Activated naive CD8-positive, alpha-beta T cell treated with anti-CD3 and anti-CD28 coated beads for 36 hours (primary cell): ENCODE results near the gene ALOX5AP. TPM values are rescaled to one million over a fixed set of nuclear protein-coding genes. Genes with fewer than 3 reads are reported as not detected.

Experiments used
- DNase-seq: peaks from one replicate; pipeline ENCODE4 v3.0.0; 2021
- H3K27ac Mint-ChIP-seq: one replicate; pipeline ENCODE4 v1.8.0; 2022; ENCODE audit warnings: mild to moderate bottlenecking, moderate library complexity, mixed read lengths
- H3K27me3 Mint-ChIP-seq: one replicate; pipeline ENCODE4 v1.8.0; 2022; ENCODE audit warnings: mild to moderate bottlenecking, mixed read lengths
- H3K36me3 Mint-ChIP-seq: one replicate; pipeline ENCODE4 v1.8.0; 2021; ENCODE audit warnings: mild to moderate bottlenecking, mixed read lengths
- H3K4me1 Mint-ChIP-seq: one replicate; pipeline ENCODE4 v1.8.0; 2021; ENCODE audit warnings: mixed read lengths
- H3K4me3 Mint-ChIP-seq: one replicate; pipeline ENCODE4 v1.8.0; 2022; ENCODE audit warnings: mild to moderate bottlenecking, moderate library complexity, mixed read lengths
- H3K9me3 Mint-ChIP-seq: one replicate; pipeline ENCODE4 v1.8.0; 2022; ENCODE audit warnings: mixed read lengths
- total RNA-seq, 2 experiments: library from RNA; stranded (reverse); gene quantifications; one replicate each; pipeline ENCODE4 v1.2.3, GENCODE V29; 2021

Gene ALOX5AP
- total RNA-seq, 2 experiments from 2014 or later, result 16.4 to 17.4 TPM

DNA sequence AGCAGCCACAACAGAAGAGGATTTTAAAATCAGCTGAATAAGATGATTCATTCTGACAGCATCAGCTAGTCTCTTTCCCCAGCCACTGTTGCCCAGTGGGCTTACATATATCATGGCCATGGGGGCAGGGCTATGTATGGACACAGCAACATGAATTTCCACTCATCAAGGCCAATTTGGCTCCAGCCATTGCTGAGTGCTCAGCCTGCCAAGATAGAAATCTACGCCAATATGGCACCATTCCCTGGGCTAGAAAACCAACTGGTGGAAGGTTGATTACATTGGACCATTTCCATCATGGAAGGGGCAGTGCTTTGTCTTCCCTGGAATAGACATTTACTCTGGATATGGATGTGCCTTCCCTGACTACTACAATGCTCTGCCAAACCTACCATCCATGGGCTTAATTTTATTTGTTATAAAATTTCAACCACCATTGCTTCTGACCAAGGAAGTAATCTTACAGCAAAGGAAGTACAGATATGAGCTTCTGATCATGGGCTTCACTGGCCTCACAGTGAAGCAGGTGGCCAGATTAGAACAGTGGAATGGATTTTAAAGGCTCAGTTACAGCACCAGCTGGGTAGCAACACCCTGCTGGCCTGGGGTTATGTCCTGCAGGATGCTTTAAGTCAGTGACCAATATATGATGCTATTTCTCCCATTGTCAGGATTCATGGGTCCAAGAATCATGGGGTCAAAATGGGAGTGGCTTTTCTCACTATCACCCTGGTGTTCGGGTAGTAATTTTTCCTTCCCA is 9.8 kb upstream of the ALOX5AP start:
- Mint-ChIP-seq H3K9me3 (no peaks in the 10 kb centered on the region), H3K36me3 (no peaks in the 10 kb centered on the region), H3K4me1 (peaks cover 5% of the 10 kb centered on the region), H3K4me3 (no peak overlapping the region), H3K27me3 (no peaks in the 10 kb centered on the region), H3K27ac (no peak overlapping the region)
- DNase-seq, result no peak

DNA sequence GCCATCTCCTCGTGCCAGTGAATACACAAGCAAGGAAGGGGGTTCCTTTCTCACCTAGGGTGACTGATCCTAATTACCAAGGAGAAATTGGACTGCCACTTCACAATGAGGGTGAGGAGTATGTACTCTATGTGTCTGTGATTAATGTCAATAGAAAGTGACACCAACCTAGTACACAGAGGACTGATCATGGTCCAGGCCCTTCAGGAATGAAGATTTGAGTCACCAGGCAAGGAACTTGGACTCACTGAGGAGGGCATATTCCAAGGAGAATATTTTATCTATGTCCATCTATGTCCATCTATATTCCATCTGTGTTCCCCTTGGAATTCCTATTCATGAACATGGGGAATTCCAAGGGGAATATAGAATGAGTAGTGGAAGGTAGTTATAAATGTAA is 9.2 kb upstream of the ALOX5AP start:
- H3K9me3 Mint-ChIP-seq, result no peaks in the 10 kb centered on the region
- H3K36me3 Mint-ChIP-seq, result no peaks in the 10 kb centered on the region
- no peak for DNase-seq
- H3K27ac Mint-ChIP-seq, result no peak overlapping the region
- no peaks in the 10 kb centered on the region for H3K4me1 Mint-ChIP-seq
- H3K4me3 Mint-ChIP-seq, result no peak overlapping the region
- no peaks in the 10 kb centered on the region for H3K27me3 Mint-ChIP-seq

DNA sequence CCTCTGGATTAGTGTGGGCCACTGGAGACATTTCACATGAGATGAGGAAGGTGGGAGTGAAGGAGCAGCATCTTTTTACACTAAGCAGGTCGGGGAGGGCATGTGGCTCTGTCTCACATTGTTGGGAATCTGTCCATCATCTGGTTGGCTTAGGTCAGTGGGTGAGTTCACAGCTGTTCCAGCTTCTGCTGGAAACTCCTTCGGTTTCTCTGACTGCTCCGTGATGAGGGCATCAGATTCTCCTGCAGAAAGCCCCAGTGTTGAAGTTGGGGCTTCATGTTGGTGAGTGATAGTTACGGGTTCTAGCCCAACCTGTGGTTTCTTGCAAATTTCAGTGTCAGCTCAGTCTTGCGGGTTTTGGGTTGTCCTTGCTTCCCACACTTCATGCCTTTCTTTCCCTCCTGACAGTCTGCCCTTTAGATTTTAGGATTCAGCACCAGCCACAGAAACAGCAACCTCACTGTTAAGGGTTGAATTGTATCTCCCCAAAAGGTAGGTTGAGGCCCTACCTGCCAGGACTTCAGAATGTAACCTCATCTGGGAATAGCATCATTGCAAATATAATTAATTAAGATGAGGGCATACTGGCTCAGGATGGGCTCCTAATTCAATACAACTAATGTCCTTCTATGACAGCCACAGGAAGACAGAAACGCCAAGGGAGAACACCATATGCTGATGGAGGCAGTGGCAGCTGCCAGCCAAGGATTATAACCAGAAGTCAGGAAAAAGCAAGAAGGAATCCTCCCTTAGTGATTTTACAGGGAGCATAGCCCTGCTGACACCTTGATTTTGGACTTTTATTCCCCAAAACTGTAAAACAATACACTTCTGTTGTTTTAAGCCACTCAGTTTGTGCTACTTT is 7.6 kb upstream of the ALOX5AP start:
- no peaks in the 10 kb centered on the region for H3K36me3 Mint-ChIP-seq
- peaks cover 3% of the 10 kb centered on the region for H3K27me3 Mint-ChIP-seq
- no peak overlapping the region for H3K27ac Mint-ChIP-seq
- H3K4me1 Mint-ChIP-seq, result no peaks in the 10 kb centered on the region
- no peak overlapping the region for H3K4me3 Mint-ChIP-seq
- H3K9me3 Mint-ChIP-seq, result no peaks in the 10 kb centered on the region
- DNase-seq, result no peak

DNA sequence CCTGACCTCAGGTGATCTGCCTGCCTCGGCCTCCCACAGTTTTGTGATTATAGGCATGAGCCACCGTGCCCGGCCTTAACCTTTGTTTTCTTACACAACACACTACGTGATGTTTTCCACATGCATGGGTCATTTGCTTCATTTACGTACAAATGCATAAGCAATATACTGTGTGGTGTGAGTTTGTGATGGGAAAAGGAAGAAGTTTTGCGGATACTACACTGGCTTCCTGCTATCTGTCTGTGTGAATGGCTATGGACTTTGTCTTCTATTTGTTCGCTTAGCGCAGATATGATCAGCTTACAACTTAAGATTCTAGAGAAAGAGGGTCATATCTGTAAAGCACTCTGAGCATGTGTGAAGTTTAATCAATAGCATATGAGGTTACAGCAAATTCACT is 5.5 kb upstream of the ALOX5AP start:
- DNase-seq, result no peak
- H3K36me3 Mint-ChIP-seq, result no peaks in the 10 kb centered on the region
- no peaks in the 10 kb centered on the region for H3K9me3 Mint-ChIP-seq
- peaks cover 3% of the 10 kb centered on the region for H3K27me3 Mint-ChIP-seq
- H3K27ac Mint-ChIP-seq, result no peak overlapping the region
- H3K4me1 Mint-ChIP-seq, result peaks cover 10% of the 10 kb centered on the region
- no peak overlapping the region for H3K4me3 Mint-ChIP-seq

DNA sequence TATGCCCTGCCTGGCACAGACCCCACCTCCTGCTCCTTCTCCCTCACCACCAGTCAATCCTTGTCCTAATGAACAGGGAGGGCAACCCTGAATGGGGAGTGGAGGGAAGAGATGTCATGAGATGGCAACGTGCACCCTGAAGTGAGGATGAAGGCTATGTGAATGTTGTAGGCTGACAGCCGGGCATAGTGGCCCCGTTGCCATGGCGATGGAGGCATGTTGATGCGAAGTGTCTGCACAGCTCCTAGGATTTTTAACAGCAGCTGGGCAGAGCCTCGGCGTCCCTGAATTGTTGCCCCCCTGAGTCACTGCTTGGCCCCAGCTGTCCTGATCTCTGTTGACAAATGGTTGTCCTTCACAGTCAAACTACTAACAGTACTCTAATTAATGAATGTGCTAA is 4.8 kb upstream of the ALOX5AP start:
- Mint-ChIP-seq H3K4me3 (no peak overlapping the region), H3K9me3 (no peaks in the 10 kb centered on the region), H3K4me1 (peaks cover 17% of the 10 kb centered on the region), H3K36me3 (no peaks in the 10 kb centered on the region), H3K27me3 (peaks cover 3% of the 10 kb centered on the region), H3K27ac (no peak overlapping the region)
- no peak for DNase-seq

DNA sequence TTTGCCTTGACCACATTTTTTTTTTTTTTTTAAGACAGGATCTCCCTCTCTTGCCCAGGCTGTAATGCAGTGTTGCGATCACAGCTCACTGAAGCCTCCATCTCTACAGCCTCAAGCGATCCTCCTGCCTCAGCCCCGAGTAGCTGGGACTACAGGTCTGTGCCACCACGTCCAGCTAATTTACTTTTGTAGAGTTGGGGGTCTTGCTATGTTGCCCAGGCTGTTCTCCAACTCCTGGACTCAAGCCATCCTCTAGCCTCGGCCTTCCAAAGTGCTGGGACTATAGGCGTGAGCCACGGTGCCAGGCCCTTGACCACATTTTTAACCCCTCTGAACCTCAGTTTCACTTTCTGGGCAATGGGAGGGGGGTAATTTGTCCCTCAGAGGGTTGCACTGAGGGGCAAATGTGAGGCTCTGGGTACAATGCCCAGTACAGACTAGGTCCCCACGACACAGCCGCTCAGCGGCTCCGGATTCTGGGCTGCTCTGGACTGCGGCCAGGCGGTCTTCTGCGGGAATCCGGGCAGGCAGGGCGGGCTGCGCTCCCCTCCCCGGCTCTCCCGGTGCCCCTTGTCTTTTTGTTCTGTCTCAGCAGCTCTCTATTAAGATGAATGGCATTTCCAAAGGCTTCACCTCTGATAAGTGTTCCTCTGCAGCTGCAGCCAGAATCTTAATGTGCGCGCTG is 3.8 kb upstream of the ALOX5AP start:
- H3K27me3 Mint-ChIP-seq, result peaks cover 3% of the 10 kb centered on the region
- no peak overlapping the region for H3K4me3 Mint-ChIP-seq
- H3K4me1 Mint-ChIP-seq, result peaks cover 24% of the 10 kb centered on the region
- no peak overlapping the region for H3K27ac Mint-ChIP-seq
- no peak for DNase-seq
- H3K9me3 Mint-ChIP-seq, result no peaks in the 10 kb centered on the region
- peaks cover under 1% of the 10 kb centered on the region for H3K36me3 Mint-ChIP-seq

DNA sequence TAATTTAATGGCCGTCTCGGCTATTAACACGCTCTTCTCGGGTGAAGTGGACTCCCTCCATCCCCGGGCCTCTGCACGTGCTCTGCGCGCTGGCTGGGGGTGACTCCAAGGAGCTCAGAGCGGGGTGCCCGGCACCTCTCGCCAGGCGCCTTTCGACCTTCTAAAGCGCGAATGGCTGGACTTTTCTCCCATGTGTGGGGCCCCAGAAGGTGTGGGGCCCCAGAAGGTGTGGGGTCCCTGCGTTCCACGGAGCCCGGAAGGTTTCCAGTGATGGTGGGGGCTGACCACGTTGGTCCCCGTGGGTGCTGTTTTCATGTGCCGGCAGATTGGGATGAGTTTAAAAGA is 3.3 kb upstream of the ALOX5AP start:
- no peak overlapping the region for H3K27ac Mint-ChIP-seq
- no peak overlapping the region for H3K4me3 Mint-ChIP-seq
- peaks cover 4% of the 10 kb centered on the region for H3K36me3 Mint-ChIP-seq
- no peaks in the 10 kb centered on the region for H3K9me3 Mint-ChIP-seq
- DNase-seq, result no peak
- H3K4me1 Mint-ChIP-seq, result peaks cover 29% of the 10 kb centered on the region
- H3K27me3 Mint-ChIP-seq, result peaks cover 3% of the 10 kb centered on the region

DNA sequence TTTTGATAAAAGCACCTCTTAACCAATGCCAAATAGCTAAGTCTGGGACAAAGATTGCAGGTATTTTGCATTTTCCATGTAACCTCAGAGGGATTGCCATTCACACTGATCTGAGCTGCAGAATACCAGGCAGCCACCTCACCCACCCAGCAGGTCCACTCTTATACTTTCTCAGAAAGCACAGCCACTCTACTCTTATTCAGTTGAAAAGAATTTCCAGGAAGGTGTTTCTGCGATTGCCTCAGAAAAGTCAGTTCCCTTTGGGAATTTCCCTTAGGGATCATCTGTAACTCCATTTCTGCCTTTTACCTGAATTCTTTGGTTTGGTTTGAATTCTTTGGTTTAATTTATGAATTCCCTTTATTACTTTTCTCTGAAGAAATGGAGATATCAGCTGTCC is 904 bp upstream of the ALOX5AP start:
- Mint-ChIP-seq H3K4me3 (peak overlapping the region; percentile 88), H3K27ac (peak overlapping the region; percentile 88), H3K9me3 (no peaks in the 10 kb centered on the region), H3K36me3 (peaks cover 4% of the 10 kb centered on the region), H3K4me1 (peaks cover 52% of the 10 kb centered on the region), H3K27me3 (peaks cover 3% of the 10 kb centered on the region)
- no peak for DNase-seq

DNA sequence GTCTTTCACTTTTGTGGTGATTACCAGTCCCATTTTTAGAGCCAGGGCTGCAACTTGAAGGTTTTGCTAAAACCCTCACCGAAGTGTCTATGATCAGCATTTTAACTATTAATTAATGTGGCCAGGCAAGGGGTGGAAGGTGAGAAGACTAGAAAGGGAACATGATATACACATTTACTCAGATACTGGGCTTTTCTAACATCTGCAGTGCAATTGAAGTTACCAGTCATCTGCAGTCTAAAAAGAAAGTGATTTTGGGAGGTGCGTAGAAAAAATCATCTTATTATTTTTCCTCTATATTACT is 481 bp downstream of the ALOX5AP start:
- Mint-ChIP-seq H3K27me3 (peaks cover 3% of the 10 kb centered on the region), H3K4me3 (peak overlapping the region; percentile 88), H3K4me1 (peaks cover 64% of the 10 kb centered on the region), H3K36me3 (peaks cover 7% of the 10 kb centered on the region), H3K27ac (peak overlapping the region; percentile 88), H3K9me3 (no peaks in the 10 kb centered on the region)
- no peak for DNase-seq

DNA sequence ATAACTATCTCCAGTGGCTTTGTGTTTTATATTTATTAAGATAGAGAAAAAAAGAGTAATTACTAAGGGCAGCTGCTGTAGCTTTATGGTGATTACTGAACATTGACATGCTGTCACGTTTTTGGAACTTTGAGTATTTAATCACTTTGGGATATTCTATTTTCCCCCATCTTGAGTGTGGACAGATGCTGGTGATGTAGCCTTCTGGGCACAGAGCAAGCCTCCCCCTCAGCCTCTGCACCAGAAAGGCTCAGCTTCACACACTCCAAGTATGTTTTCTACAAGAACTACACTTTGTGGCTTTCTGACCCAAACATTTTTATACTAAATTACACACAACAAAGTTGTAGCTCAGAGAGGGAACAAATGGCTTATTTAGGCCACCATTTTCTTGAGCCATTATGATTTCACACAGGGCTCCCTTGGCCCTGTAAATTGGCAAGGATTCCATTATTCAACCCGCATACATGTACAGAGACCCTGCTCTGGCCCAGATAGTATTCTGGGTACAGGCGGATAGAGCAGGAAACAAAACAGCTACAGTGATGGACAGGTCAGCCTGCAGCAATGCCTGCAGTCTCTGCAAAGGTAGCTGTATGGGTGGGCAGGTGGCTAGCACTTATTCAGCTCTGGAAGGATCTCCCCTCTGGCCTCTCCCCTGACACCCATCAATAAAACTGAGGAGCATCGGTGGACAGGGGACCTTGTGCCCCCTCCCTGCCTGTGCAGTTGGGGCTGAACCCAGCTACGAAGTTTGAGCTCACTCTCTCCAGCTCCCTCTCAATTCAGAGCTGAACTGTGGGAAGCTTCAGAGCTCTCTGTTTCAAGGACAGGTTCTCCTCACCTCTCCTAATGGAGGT is 1.3 kb downstream of the ALOX5AP start:
- Mint-ChIP-seq H3K4me3 (peak overlapping the region; percentile 88), H3K9me3 (no peaks in the 10 kb centered on the region), H3K27ac (peak overlapping the region; percentile 70), H3K36me3 (peaks cover 7% of the 10 kb centered on the region), H3K4me1 (peaks cover 66% of the 10 kb centered on the region), H3K27me3 (peaks cover 3% of the 10 kb centered on the region)
- no peak for DNase-seq

DNA sequence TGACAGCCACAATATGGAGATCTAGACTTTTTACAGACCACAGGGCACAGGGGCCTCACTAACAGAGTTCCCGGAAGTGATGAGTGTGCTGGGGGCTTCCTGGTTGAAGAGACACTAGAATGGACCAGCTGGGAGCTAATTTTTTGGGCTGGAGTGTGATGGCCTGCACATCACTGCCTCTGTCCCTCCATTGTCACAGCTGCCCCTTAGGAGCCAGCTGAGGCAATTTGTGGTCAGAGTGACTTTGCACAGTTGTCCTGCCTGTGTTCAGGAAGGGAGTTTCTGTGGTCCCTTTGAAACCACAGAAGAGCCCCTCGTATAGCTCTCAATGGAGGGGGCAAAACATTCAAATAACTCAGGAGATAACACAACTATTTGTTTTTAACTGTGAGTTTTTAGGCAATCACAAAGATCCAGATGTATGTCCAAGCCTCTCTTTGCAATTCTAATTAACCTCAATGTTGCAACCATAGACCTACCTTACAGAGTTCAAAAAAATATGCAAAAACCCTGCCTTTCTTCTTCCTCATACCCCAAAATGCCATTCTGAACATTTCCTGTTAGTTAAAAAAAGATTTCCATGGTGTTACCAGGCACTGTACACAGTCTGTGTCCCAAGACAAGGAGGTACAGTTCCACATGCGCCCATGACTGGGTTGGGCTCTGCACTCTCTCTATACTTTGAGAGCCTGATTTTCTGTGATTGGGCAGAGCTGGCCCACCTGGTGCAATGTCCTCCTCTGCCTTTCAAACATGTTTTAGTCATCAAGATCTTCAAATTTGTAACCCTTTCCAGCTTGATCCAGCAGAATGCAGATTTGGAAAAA is 2.4 kb downstream of the ALOX5AP start:
- peak; percentile 22 for DNase-seq
- no peaks in the 10 kb centered on the region for H3K9me3 Mint-ChIP-seq
- peaks cover 8% of the 10 kb centered on the region for H3K36me3 Mint-ChIP-seq
- H3K27me3 Mint-ChIP-seq, result peaks cover under 1% of the 10 kb centered on the region
- H3K4me3 Mint-ChIP-seq, result peak overlapping the region; percentile 40
- peak overlapping the region; percentile 70 for H3K27ac Mint-ChIP-seq
- H3K4me1 Mint-ChIP-seq, result peaks cover 66% of the 10 kb centered on the region

DNA sequence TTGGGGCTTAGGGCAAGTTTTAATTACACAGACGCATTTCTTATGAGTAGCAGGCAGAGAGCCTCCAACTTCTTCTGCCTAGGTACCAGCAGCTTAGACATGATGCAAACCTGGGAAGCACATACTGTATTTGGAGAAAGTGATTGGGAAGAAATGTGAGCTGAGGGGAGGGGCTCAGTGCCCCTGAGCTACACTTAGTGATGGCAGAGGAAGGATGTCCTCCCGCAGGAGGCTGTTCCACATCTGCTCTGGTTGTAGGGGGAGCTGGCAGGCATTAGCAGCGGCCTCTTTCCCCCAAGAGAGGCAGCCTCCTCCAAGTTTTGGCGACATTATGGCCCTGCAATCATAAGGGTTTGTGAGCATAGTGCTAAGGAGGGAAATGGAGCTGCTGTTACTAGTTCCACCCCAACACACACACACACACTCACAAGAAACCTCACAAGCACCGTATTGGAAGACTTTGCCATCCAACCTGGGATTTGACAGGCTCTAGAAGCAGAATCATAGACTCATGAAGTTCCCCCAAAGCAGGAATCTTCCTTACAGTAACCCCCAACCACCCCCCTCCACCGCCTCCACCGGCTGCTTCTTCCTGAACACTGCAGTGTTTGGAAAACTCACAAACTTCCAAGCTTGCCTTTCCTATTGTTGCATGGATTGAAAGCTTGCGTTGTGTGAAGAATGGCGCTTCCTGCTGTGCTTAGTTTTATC is 3.3 kb downstream of the ALOX5AP start:
- peaks cover 73% of the 10 kb centered on the region for H3K4me1 Mint-ChIP-seq
- H3K27me3 Mint-ChIP-seq, result peaks cover 6% of the 10 kb centered on the region
- no peak overlapping the region for H3K27ac Mint-ChIP-seq
- DNase-seq, result no peak
- H3K4me3 Mint-ChIP-seq, result no peak overlapping the region
- H3K36me3 Mint-ChIP-seq, result peaks cover 16% of the 10 kb centered on the region
- no peaks in the 10 kb centered on the region for H3K9me3 Mint-ChIP-seq

DNA sequence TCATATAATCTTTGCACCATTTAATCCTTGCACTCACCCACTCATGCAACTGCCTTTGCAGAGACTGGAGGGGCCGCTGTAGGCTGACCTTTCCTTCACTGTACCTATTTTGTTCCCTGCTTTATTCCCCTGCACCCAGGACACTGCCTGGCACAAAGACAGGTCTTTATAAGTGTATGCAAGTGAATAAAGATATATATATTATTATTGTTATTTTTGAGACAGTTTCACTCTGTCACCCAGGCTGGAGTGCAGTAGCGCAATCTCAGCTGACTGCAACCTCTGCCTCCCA is 3.8 kb downstream of the ALOX5AP start:
- Mint-ChIP-seq H3K4me3 (no peak overlapping the region), H3K4me1 (peaks cover 77% of the 10 kb centered on the region), H3K27ac (no peak overlapping the region), H3K36me3 (peaks cover 16% of the 10 kb centered on the region), H3K27me3 (peaks cover 6% of the 10 kb centered on the region), H3K9me3 (no peaks in the 10 kb centered on the region)
- no peak for DNase-seq
